Mononuclear cell (primary cell): Measurements from ENCODE around the gene ATG9B. TPM values are rescaled to one million over a fixed set of nuclear protein-coding genes. Genes with fewer than 3 reads are reported as not detected.

ENCODE experiments used
- H3K27me3 ChIP-seq: 2 replicates; pipeline ENCODE4 v1.6.0; 2011; ENCODE audit warnings: low read length, control low read depth; ENCODE audit not compliant: insufficient read depth
- H3K4me1 ChIP-seq: 2 replicates; pipeline ENCODE4 v1.5.1; 2011; ENCODE audit warnings: mild to moderate bottlenecking, low read length, control low read depth; ENCODE audit not compliant: insufficient read depth
- H3K4me3 ChIP-seq: 2 replicates; pipeline ENCODE4 v1.5.1; 2011; ENCODE audit warnings: mild to moderate bottlenecking, low read length, moderate library complexity
- H3K9me3 ChIP-seq: 2 replicates; pipeline ENCODE4 v1.5.1; 2011; ENCODE audit warnings: low read depth, mild to moderate bottlenecking, control low read depth, low read length
- total RNA-seq: library from RNA; depleted of rRNA; stranded (reverse); fragments of >200 nt; gene quantifications from one replicate; pipeline ENCODE4 v1.2.3, GENCODE V29; 2012

The ATG9B gene
- total RNA-seq, 1 donor: 3.6 TPM

GRCh38 chr7:151008511-151009323 is 15.6 kb downstream of the ATG9B start:
- Histone ChIP-seq H3K9me3 (no peaks in the 10 kb centered on the region), H3K4me1 (peaks cover 58% of the 10 kb centered on the region), H3K27me3 (peaks cover 10% of the 10 kb centered on the region), H3K4me3 (peak overlapping the region; percentile 0)

GRCh38 chr7:151008143-151008510 is 16.2 kb downstream of the ATG9B start:
- Histone ChIP-seq H3K4me1 (peaks cover 55% of the 10 kb centered on the region), H3K4me3 (no peak overlapping the region), H3K27me3 (peaks cover 9% of the 10 kb centered on the region), H3K9me3 (no peaks in the 10 kb centered on the region)

GRCh38 chr7:151007469-151007898 is 16.8 kb downstream of the ATG9B start:
- H3K27me3 ChIP-seq: peaks cover 3% of the 10 kb centered on the region
- no peaks in the 10 kb centered on the region for H3K9me3 ChIP-seq
- H3K4me3 ChIP-seq: no peak overlapping the region
- H3K4me1 ChIP-seq: peaks cover 49% of the 10 kb centered on the region

- no peaks in the 10 kb centered on the region for H3K27me3 ChIP-seq
- H3K4me1 ChIP-seq: peaks cover 44% of the 10 kb centered on the region
- H3K9me3 ChIP-seq: no peaks in the 10 kb centered on the region
- H3K4me3 ChIP-seq: no peak overlapping the region
These were observed 17.5 kb downstream of the ATG9B start for GRCh38 chr7:151006590-151007300.

GRCh38 chr7:151005566-151005965 is 18.7 kb downstream of the ATG9B start:
- no peaks in the 10 kb centered on the region for H3K9me3 ChIP-seq
- no peak overlapping the region for H3K4me3 ChIP-seq
- H3K4me1 ChIP-seq: peaks cover 37% of the 10 kb centered on the region
- H3K27me3 ChIP-seq: no peaks in the 10 kb centered on the region

- Histone ChIP-seq H3K9me3 (no peaks in the 10 kb centered on the region), H3K27me3 (no peaks in the 10 kb centered on the region), H3K4me3 (no peak overlapping the region), H3K4me1 (peaks cover 18% of the 10 kb centered on the region)
These were observed 20.7 kb downstream of the ATG9B start for GRCh38 chr7:151003572-151003971.

- Histone ChIP-seq H3K27me3 (no peaks in the 10 kb centered on the region), H3K9me3 (no peaks in the 10 kb centered on the region), H3K4me1 (peaks cover 8% of the 10 kb centered on the region), H3K4me3 (no peak overlapping the region)
These were observed 22.7 kb downstream of the ATG9B start for GRCh38 chr7:151001546-151001945.

GRCh38 chr7:151000897-151001495 is 23.3 kb downstream of the ATG9B start:
- peaks cover 9% of the 10 kb centered on the region for H3K4me1 ChIP-seq
- H3K9me3 ChIP-seq: no peaks in the 10 kb centered on the region
- H3K27me3 ChIP-seq: no peaks in the 10 kb centered on the region
- H3K4me3 ChIP-seq: no peak overlapping the region

- Histone ChIP-seq H3K4me3 (no peak overlapping the region), H3K9me3 (no peaks in the 10 kb centered on the region), H3K27me3 (no peaks in the 10 kb centered on the region), H3K4me1 (peaks cover 15% of the 10 kb centered on the region)
These were observed 24.6 kb downstream of the ATG9B start for GRCh38 chr7:150999497-151000230.

- Histone ChIP-seq H3K4me1 (peaks cover 22% of the 10 kb centered on the region), H3K4me3 (no peak overlapping the region), H3K9me3 (no peaks in the 10 kb centered on the region), H3K27me3 (no peaks in the 10 kb centered on the region)
These were observed 25.3 kb downstream of the ATG9B start for GRCh38 chr7:150999001-150999400.

GRCh38 chr7:150998341-150998740 is 26.0 kb downstream of the ATG9B start:
- H3K4me3 ChIP-seq: no peak overlapping the region
- H3K27me3 ChIP-seq: no peaks in the 10 kb centered on the region
- peaks cover 25% of the 10 kb centered on the region for H3K4me1 ChIP-seq
- H3K9me3 ChIP-seq: no peaks in the 10 kb centered on the region

- Histone ChIP-seq H3K4me3 (no peak overlapping the region), H3K27me3 (no peaks in the 10 kb centered on the region), H3K4me1 (peaks cover 25% of the 10 kb centered on the region), H3K9me3 (no peaks in the 10 kb centered on the region)
These were observed 26.5 kb downstream of the ATG9B start for GRCh38 chr7:150997817-150998216.

GRCh38 chr7:150997075-150997511 is 27.2 kb downstream of the ATG9B start:
- Histone ChIP-seq H3K4me1 (peaks cover 25% of the 10 kb centered on the region), H3K4me3 (no peak overlapping the region), H3K27me3 (no peaks in the 10 kb centered on the region), H3K9me3 (no peaks in the 10 kb centered on the region)

GRCh38 chr7:150996376-150997074 is 27.8 kb downstream of the ATG9B start:
- no peaks in the 10 kb centered on the region for H3K27me3 ChIP-seq
- no peak overlapping the region for H3K4me3 ChIP-seq
- H3K9me3 ChIP-seq: no peaks in the 10 kb centered on the region
- peaks cover 25% of the 10 kb centered on the region for H3K4me1 ChIP-seq
